Measurements from ENCODE around the gene FCHSD2.
A peak's percentile ranks its signal among the peaks of the same experiment; 100 is the strongest.
"Not testable (repeated sequence)": the region's sequence is repeated elsewhere in the genome, so short reads cannot be mapped to it uniquely, and the experiment has no call there.

Gene FCHSD2

GRCh38 chr11:73029403-73029802 lies 112.7 kb downstream of the FCHSD2 start:
- no peak for TF ChIP-seq EGR2 (tag by site-specific recombination; IDR thresholded peaks at IDR 0.05; ENCODE audit: low read depth)
- no peak for TF ChIP-seq ZNF132 (tag by site-specific recombination; IDR thresholded peaks at IDR 0.05; ENCODE audit: borderline replicate concordance)
- no peak for TF ChIP-seq PRDM4 (tag by site-specific recombination; IDR thresholded peaks at IDR 0.05)
- TF ChIP-seq GFI1B (tag by site-specific recombination; IDR thresholded peaks at IDR 0.05) = no peak
- no peaks in the 10 kb centered on the region for H3K36me3 ChIP-seq (ENCODE audit: control insufficient read depth in 2 of 2, insufficient read depth in 1 of 2, low read length in 2 of 2)
- H3K4me1 ChIP-seq (ENCODE audit: control insufficient read depth, insufficient read depth, low read length) = no peaks in the 10 kb centered on the region
- H3K4me3 ChIP-seq (ENCODE audit: low read depth, low read length) = no peak overlapping the region
- CTCF ChIA-PET = no interaction called here
- H3K27ac ChIP-seq (ENCODE audit: extremely low read depth, low read depth, low read length) = no peak overlapping the region
- no peaks in the 10 kb centered on the region for H3K9me3 ChIP-seq (ENCODE audit: control insufficient read depth, insufficient read depth, low read depth, low read length)
- POLR2A ChIA-PET = no interaction called here

DNA sequence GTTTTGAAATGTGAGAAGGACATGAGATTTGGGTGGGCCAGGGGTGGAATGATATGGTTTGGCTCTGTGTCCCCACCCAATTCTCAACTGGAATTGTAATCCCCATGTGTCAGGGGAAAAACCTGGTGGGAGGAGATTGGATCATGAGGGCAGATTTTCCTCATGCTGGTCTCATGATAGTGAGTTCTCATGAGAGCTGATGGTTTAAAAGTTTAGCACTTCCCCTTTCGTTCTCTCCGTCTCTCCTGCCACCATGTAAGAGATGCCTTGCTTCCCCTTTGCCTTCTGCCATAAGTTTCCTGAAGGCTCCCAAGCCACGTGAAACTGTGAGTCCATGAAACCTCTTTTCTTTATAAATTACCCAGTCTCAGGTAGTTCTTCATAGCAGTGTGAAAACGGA lies 113.5 kb downstream of the FCHSD2 start:
- Histone ChIP-seq H3K4me1 (ENCODE audit: control insufficient read depth, insufficient read depth, low read length) (no peaks in the 10 kb centered on the region), H3K36me3 (ENCODE audit: control insufficient read depth in 2 of 2, insufficient read depth in 1 of 2, low read length in 2 of 2) (no peaks in the 10 kb centered on the region), H3K4me3 (ENCODE audit: low read depth, low read length) (no peak overlapping the region), H3K27ac (ENCODE audit: extremely low read depth, low read depth, low read length) (no peak overlapping the region), H3K9me3 (ENCODE audit: control insufficient read depth, insufficient read depth, low read depth, low read length) (no peaks in the 10 kb centered on the region)
- CTCF ChIA-PET = interaction anchor here (1.1 kb wide), 1 partner anchor 114 kb away, joined by 3 read pairs; the partner anchor contains the start of gene FCHSD2
- POLR2A ChIA-PET = no interaction called here
- TF ChIP-seq REPIN1 (tag by site-specific recombination; IDR thresholded peaks at IDR 0.05; ENCODE audit: low read depth) (no peak), ZNF658 (tag by site-specific recombination; IDR thresholded peaks at IDR 0.05) (no peak), YY2 (tag by site-specific recombination; IDR thresholded peaks at IDR 0.05) (no peak), GLI4 (tag by site-specific recombination; IDR thresholded peaks at IDR 0.05) (no peak), ZNF366 (tag by site-specific recombination; conservative IDR thresholded peaks at IDR 0.05) (no peak)
- TF ChIP-seq, protein P1, sequence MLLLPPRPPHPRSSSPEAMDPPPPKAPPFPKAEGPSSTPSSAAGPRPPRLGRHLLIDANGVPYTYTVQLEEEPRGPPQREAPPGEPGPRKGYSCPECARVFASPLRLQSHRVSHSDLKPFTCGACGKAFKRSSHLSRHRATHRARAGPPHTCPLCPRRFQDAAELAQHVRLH (tag by site-specific recombination; IDR thresholded peaks at IDR 0.05) = no peak

DNA sequence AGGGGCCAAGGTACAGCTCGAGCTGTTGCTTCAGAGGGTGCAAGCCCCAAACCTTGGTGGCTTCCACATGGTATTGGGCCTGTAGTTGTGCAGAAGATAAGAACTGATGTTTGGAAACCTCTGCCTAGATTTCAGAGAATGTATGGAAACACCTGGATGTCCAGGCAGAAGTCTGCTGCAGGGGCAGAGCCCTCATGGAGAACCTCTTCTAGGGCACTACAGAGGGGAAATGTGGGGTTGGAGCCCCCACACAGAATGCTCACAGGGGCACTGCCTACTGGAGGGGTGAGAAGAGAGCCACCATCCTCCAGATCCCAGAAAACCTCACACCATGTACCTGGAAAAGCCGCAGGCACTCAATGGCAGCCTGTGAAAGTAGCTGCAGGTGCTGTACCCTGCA lies 114.3 kb downstream of the FCHSD2 start:
- H3K36me3 ChIP-seq (ENCODE audit: control insufficient read depth in 2 of 2, insufficient read depth in 1 of 2, low read length in 2 of 2); POLR2A ChIA-PET; H3K4me1 ChIP-seq (ENCODE audit: control insufficient read depth, insufficient read depth, low read length); H3K9me3 ChIP-seq (ENCODE audit: control insufficient read depth, insufficient read depth, low read depth, low read length); H3K4me3 ChIP-seq (ENCODE audit: low read depth, low read length); H3K27ac ChIP-seq (ENCODE audit: extremely low read depth, low read depth, low read length): not testable (repeated sequence)
- TF ChIP-seq SETDB1 (IDR thresholded peaks at IDR 0.05; ENCODE audit: insufficient read length, low read length) = peak; percentile 51
- CTCF ChIA-PET = interaction anchor here (1.1 kb wide), 1 partner anchor 114 kb away, joined by 3 read pairs; the partner anchor contains the start of gene FCHSD2

- Histone ChIP-seq H3K27ac (ENCODE audit: extremely low read depth, low read depth, low read length) (no peak overlapping the region), H3K36me3 (ENCODE audit: control insufficient read depth in 2 of 2, insufficient read depth in 1 of 2, low read length in 2 of 2) (no peaks in the 10 kb centered on the region), H3K4me3 (ENCODE audit: low read depth, low read length) (no peak overlapping the region), H3K9me3 (ENCODE audit: control insufficient read depth, insufficient read depth, low read depth, low read length) (no peaks in the 10 kb centered on the region), H3K4me1 (ENCODE audit: control insufficient read depth, insufficient read depth, low read length) (no peaks in the 10 kb centered on the region)
- ChIA-PET POLR2A (no interaction called here), CTCF (no interaction called here)
- TF ChIP-seq ZNF521 (tag by site-specific recombination; IDR thresholded peaks at IDR 0.05) (no peak), HOXA7 (CRISPR knock-in tag; IDR thresholded peaks at IDR 0.05; ENCODE audit: borderline replicate concordance) (no peak), SCRT2 (tag by site-specific recombination; IDR thresholded peaks at IDR 0.05) (no peak), FEZF1 (tag by site-specific recombination; IDR thresholded peaks at IDR 0.05) (no peak), ZNF792 (tag by site-specific recombination; IDR thresholded peaks at IDR 0.05) (no peak), ZNF138 (tag by site-specific recombination; IDR thresholded peaks at IDR 0.05; ENCODE audit: borderline replicate concordance) (no peak), ZBTB8A (tag by site-specific recombination; IDR thresholded peaks at IDR 0.05) (no peak), ZNF785 (tag by site-specific recombination; IDR thresholded peaks at IDR 0.05) (no peak), ZNF394 (tag by site-specific recombination; IDR thresholded peaks at IDR 0.05; ENCODE audit: borderline replicate concordance) (no peak), ZNF610 (tag by site-specific recombination; IDR thresholded peaks at IDR 0.05; ENCODE audit: borderline replicate concordance) (no peak), PRDM4 (tag by site-specific recombination; IDR thresholded peaks at IDR 0.05) (no peak)
- TF ChIP-seq, protein P2, sequence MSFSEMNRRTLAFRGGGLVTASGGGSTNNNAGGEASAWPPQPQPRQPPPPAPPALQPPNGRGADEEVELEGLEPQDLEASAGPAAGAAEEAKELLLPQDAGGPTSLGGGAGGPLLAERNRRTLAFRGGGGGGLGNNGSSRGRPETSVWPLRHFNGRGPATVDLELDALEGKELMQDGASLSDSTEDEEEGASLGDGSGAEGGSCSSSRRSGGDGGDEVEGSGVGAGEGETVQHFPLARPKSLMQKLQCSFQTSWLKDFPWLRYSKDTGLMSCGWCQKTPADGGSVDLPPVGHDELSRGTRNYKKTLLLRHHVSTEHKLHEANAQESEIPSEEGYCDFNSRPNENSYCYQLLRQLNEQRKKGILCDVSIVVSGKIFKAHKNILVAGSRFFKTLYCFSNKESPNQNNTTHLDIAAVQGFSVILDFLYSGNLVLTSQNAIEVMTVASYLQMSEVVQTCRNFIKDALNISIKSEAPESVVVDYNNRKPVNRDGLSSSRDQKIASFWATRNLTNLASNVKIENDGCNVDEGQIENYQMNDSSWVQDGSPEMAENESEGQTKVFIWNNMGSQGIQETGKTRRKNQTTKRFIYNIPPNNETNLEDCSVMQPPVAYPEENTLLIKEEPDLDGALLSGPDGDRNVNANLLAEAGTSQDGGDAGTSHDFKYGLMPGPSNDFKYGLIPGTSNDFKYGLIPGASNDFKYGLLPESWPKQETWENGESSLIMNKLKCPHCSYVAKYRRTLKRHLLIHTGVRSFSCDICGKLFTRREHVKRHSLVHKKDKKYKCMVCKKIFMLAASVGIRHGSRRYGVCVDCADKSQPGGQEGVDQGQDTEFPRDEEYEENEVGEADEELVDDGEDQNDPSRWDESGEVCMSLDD (tag by site-specific recombination; IDR thresholded peaks at IDR 0.05) = no peak
Measured at GRCh38 chr11:73024639-73025038, 117.5 kb downstream of the FCHSD2 start.

All from HEK293 (cell line).